HepG2 (cell line): ENCODE data around the gene VWCE. TPM values are rescaled to one million over a fixed set of nuclear protein-coding genes. Genes with fewer than 3 reads are reported as not detected.

Experiments used
- AFF4 ChIP-seq: sonication (generic); formaldehyde crosslinking; IDR thresholded peaks from 2 replicates; pipeline ENCODE4 v1.4.0; 2020; ENCODE audit warnings: missing genetic modification reagents
- FOXM1 ChIP-seq: sonication (generic); formaldehyde crosslinking; IDR thresholded peaks from 2 replicates; pipeline ENCODE4 v1.5.0; 2020; ENCODE audit warnings: missing genetic modification reagents
- FOXP1 ChIP-seq, 2 experiments: fragments of 450-650 bp in 1 of 2; IDR thresholded peaks; 2 replicates each; pipeline ENCODE4 v1.6.1; 2017 to 2018; ENCODE audit warnings: antibody characterized with exemption in 1 of 2
- JUND ChIP-seq: sonication (generic); formaldehyde crosslinking; IDR thresholded peaks from 2 replicates; pipeline ENCODE4 v1.8.0; 2022; ENCODE audit warnings: mild to moderate bottlenecking, missing genetic modification reagents
- NR2C2 ChIP-seq: sonication (generic); formaldehyde crosslinking; IDR thresholded peaks from 2 replicates; pipeline ENCODE4 v1.4.0; 2020; ENCODE audit warnings: missing genetic modification reagents, mild to moderate bottlenecking, moderate library complexity, borderline replicate concordance
- PRDM15 ChIP-seq: sonication (generic); formaldehyde crosslinking; IDR thresholded peaks from 2 replicates; pipeline ENCODE4 v1.4.0; 2020; ENCODE audit warnings: missing genetic modification reagents
- SIN3B ChIP-seq: fragments of 150-350 bp; IDR thresholded peaks from 2 replicates; pipeline ENCODE4 v1.6.1; 2014; ENCODE audit warnings: low read length
- SRY ChIP-seq: sonication (generic); formaldehyde crosslinking; IDR thresholded peaks from 2 replicates; pipeline ENCODE4 v1.8.0; 2022; ENCODE audit warnings: mild to moderate bottlenecking, missing genetic modification reagents
- ZFAT ChIP-seq: sonication (generic); formaldehyde crosslinking; conservative IDR thresholded peaks from 2 replicates; pipeline ENCODE4 v1.8.1; 2023; ENCODE audit warnings: missing genetic modification reagents, inconsistent platforms
- ZKSCAN1 ChIP-seq: fragments of 150-350 bp; IDR thresholded peaks from 2 replicates; pipeline ENCODE4 v1.6.1; 2014; ENCODE audit warnings: low read length
- ZSCAN31 ChIP-seq: sonication (generic); formaldehyde crosslinking; IDR thresholded peaks from 2 replicates; pipeline ENCODE4 v1.5.0; 2020; ENCODE audit warnings: low read depth, mild to moderate bottlenecking, missing genetic modification reagents
- polyA plus RNA-seq, 8 experiments: library from polyadenylated mRNA; depleted of rRNA in 3 of 8; stranded (reverse) in 7 of 8; unstranded in 1 of 8; fragments of >200 nt; fragmentation: Illumina TruSeq in 4 of 8; extraction: Trizol in 4 of 8; gene quantifications; 2 replicates each; pipeline versions ENCODE4 v1.2.1 to v1.2.3, GENCODE V29; 2011 to 2016; ENCODE audit warnings: low read depth in 4 of 8, missing spikeins in 1 of 8, mixed read lengths in 1 of 8; ENCODE audit not compliant: insufficient read depth in 1 of 8
- total RNA-seq, 5 experiments: library from RNA; depleted of rRNA; stranded (reverse); fragments of >200 nt; fragmentation: Illumina TruSeq; extraction: Trizol; gene quantifications; 2 replicates each; pipeline ENCODE4 v1.2.3, GENCODE V29; 2016; ENCODE audit warnings: low read depth in 1 of 5
- TF ChIP-seq, protein P1 (sequence below): sonication (generic); formaldehyde crosslinking; conservative IDR thresholded peaks from 2 replicates; pipeline ENCODE4 v1.4.0; 2020; ENCODE audit warnings: mild to moderate bottlenecking, missing genetic modification reagents, moderate library complexity
- TF ChIP-seq, protein P2 (sequence below): sonication (generic); formaldehyde crosslinking; IDR thresholded peaks from 2 replicates; pipeline ENCODE4 v1.5.0; 2020; ENCODE audit warnings: mild to moderate bottlenecking, missing genetic modification reagents, borderline replicate concordance
- TF ChIP-seq, protein P3 (sequence below): IDR thresholded peaks from 2 replicates; pipeline ENCODE4 v1.6.1; 2012; ENCODE audit warnings: inconsistent platforms
- TF ChIP-seq, protein P4 (sequence below): IDR thresholded peaks from 2 replicates; pipeline ENCODE4 v1.6.1; 2016; ENCODE audit warnings: low read depth, borderline replicate concordance

Gene VWCE
- total and polyA plus RNA-seq, 2 of the 13 experiments (the other 11 are each of a cell fraction or from before 2014, with no cell fraction given): 27.6 to 58.3 TPM

GRCh38 chr11:61298663-61299244 is 3.6 kb upstream of the VWCE start (continued):
- no peak for TF ChIP-seq AFF4 (CRISPR knock-in tag)
- TF ChIP-seq, protein P1, sequence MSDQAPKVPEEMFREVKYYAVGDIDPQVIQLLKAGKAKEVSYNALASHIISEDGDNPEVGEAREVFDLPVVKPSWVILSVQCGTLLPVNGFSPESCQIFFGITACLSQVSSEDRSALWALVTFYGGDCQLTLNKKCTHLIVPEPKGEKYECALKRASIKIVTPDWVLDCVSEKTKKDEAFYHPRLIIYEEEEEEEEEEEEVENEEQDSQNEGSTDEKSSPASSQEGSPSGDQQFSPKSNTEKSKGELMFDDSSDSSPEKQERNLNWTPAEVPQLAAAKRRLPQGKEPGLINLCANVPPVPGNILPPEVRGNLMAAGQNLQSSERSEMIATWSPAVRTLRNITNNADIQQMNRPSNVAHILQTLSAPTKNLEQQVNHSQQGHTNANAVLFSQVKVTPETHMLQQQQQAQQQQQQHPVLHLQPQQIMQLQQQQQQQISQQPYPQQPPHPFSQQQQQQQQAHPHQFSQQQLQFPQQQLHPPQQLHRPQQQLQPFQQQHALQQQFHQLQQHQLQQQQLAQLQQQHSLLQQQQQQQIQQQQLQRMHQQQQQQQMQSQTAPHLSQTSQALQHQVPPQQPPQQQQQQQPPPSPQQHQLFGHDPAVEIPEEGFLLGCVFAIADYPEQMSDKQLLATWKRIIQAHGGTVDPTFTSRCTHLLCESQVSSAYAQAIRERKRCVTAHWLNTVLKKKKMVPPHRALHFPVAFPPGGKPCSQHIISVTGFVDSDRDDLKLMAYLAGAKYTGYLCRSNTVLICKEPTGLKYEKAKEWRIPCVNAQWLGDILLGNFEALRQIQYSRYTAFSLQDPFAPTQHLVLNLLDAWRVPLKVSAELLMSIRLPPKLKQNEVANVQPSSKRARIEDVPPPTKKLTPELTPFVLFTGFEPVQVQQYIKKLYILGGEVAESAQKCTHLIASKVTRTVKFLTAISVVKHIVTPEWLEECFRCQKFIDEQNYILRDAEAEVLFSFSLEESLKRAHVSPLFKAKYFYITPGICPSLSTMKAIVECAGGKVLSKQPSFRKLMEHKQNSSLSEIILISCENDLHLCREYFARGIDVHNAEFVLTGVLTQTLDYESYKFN (CRISPR knock-in tag): peak; percentile 93
- no peak for TF ChIP-seq SRY (CRISPR knock-in tag)
- TF ChIP-seq, protein P2, sequence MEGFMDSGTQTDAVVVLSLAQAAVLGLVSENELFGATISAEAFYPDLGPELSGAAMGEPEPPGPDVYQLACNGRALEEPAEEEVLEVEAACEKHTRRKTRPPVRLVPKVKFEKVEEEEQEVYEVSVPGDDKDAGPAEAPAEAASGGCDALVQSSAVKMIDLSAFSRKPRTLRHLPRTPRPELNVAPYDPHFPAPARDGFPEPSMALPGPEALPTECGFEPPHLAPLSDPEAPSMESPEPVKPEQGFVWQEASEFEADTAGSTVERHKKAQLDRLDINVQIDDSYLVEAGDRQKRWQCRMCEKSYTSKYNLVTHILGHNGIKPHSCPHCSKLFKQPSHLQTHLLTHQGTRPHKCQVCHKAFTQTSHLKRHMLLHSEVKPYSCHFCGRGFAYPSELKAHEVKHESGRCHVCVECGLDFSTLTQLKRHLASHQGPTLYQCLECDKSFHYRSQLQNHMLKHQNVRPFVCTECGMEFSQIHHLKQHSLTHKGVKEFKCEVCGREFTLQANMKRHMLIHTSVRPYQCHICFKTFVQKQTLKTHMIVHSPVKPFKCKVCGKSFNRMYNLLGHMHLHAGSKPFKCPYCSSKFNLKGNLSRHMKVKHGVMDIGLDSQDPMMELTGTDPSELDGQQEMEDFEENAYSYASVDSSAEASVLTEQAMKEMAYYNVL (CRISPR knock-in tag): 0 out of 2 replicates have a peak, but pooled peaks have one; percentile 44
- no peak for TF ChIP-seq ZSCAN31 (CRISPR knock-in tag)
- no peak for TF ChIP-seq SIN3B
- TF ChIP-seq, protein P3, sequence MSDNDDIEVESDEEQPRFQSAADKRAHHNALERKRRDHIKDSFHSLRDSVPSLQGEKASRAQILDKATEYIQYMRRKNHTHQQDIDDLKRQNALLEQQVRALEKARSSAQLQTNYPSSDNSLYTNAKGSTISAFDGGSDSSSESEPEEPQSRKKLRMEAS: peak; percentile 82
- TF ChIP-seq FOXM1 (CRISPR knock-in tag): no peak
- TF ChIP-seq, protein P4, sequence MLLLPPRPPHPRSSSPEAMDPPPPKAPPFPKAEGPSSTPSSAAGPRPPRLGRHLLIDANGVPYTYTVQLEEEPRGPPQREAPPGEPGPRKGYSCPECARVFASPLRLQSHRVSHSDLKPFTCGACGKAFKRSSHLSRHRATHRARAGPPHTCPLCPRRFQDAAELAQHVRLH: no peak
- TF ChIP-seq NR2C2: no peak
- TF ChIP-seq FOXP1 (IDR thresholded peaks at IDR 0.05): peak; percentile 74
- TF ChIP-seq FOXP1 (CRISPR knock-in tag; IDR thresholded peaks at IDR 0.05): peak; percentile 68
- no peak for TF ChIP-seq ZFAT (CRISPR knock-in tag)
- TF ChIP-seq JUND (CRISPR knock-in tag): no peak
- no peak for TF ChIP-seq ZKSCAN1
- peak; percentile 98 for TF ChIP-seq PRDM15 (CRISPR knock-in tag)
